GM21381 (cell line): ENCODE data around the gene CFAP69.

Experiments used
- ATAC-seq: cut with Tn5 transposase; IDR thresholded peaks from one replicate; pipeline ENCODE4 v1.9.1; 2021; ENCODE audit warnings: mild to moderate bottlenecking, moderate library complexity; ENCODE audit not compliant: unreplicated experiment

Gene CFAP69, protein sequence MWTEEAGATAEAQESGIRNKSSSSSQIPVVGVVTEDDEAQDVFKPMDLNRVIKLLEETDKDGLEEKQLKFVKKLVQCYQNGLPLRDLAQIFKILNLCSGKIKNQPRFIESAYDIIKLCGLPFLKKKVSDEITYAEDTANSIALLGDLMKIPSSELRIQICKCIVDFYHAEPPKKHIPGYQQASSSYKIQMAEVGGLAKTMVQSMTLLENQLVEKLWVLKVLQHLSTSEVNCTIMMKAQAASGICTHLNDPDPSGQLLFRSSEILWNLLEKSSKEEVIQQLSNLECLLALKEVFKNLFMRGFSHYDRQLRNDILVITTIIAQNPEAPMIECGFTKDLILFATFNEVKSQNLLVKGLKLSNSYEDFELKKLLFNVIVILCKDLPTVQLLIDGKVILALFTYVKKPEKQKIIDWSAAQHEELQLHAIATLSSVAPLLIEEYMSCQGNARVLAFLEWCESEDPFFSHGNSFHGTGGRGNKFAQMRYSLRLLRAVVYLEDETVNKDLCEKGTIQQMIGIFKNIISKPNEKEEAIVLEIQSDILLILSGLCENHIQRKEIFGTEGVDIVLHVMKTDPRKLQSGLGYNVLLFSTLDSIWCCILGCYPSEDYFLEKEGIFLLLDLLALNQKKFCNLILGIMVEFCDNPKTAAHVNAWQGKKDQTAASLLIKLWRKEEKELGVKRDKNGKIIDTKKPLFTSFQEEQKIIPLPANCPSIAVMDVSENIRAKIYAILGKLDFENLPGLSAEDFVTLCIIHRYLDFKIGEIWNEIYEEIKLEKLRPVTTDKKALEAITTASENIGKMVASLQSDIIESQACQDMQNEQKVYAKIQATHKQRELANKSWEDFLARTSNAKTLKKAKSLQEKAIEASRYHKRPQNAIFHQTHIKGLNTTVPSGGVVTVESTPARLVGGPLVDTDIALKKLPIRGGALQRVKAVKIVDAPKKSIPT

DNA sequence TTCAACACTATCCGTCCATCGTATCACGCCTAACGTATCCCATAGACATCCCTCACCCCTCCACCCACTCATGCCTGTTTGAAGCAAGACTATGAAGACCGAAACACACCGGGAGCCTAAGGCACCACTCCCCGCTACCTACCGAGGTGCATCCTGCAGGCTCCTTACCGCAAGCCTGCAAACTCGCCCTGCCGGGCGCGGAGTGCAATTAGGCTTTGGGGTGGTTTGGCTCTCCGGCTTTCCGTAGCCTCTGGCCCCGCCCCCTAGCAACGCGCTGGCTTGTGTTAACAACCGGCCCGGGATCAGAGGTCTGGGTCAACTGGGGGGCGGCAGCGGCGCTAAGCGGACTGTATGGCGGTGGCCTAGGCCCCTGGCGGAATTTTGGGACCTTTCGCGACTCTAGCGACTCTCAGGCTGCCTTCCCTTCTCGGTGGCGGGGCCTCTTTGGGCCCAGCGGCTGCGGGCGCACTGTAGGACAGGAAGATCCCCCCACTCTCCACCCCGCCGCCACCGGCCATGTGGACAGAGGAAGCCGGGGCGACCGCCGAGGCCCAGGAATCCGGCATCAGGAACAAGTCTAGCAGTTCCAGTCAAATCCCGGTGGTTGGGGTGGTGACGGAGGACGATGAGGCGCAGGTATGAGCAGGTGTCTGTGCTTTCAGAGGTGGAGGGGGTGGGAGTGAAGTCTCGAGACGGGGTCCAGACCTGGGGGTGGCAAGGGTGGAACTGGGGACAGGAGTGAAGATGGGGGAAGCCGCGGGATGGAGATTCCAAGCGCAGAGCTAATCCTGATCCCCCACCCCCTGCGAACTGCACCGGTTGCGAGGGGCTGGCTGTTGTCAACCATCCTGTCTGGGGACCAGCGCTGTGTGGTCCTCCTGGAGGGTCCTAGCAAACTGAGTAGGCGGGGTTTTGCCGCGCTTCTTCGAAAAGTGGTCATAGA lies at the start of gene CFAP69:
Gene CFAP69 (plus strand): TSS at position 266 of the 943 bp plus-strand sequence. CDS start 251 bp downstream, at position 517.
- peak; percentile 83 for ATAC-seq

DNA sequence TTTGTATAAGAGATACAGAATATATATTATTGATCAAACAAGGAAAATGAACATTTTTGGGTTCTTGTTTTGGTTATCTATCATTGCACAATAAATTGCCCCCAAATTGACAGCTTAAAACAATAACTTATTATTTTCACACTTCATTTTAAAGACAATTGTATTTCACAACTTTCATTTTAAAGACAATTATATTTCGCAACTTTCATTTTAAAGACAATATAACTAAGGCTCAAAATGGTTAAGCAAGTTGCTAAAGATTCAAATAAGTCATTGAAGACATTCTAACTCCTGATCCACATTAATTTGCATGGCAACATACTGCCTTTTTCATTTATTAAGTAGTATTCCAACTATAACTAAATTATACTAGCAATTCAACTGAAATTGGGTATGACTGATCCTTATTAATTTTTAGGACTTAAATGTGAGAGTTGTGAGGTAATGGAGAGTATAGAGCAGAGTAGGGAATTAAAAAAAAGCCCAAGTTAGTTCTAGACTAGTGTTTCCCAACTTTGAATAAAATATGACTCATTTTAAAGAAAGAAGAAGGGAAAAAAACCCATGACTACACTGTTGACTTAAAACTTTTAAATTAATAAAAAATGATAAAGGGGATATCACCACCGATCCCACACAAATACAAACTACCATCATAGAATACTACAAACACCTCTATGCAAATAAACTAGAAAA lies 43.3 kb upstream of the CFAP69 start:
- no peak for ATAC-seq

DNA sequence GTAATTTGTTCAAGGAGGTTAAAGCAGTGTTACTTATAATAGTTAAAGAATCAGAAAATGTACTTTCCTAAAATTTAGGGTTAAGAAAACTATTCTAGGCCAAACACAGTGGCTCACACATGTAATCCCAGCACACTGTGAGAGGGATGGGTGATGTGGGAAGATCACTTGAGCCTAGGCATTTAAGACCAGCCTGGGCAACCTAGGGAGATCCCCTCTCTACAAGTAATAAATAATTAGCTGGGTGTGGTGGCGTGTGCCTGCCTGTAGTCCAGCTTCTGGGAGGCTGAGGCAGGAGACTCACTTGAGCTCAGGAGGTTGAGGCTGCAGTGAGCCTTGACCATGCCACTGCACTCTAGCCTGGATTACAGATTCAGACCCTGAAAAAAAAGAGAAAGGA lies 37.0 kb upstream of the CFAP69 start:
- ATAC-seq, result no peak

DNA sequence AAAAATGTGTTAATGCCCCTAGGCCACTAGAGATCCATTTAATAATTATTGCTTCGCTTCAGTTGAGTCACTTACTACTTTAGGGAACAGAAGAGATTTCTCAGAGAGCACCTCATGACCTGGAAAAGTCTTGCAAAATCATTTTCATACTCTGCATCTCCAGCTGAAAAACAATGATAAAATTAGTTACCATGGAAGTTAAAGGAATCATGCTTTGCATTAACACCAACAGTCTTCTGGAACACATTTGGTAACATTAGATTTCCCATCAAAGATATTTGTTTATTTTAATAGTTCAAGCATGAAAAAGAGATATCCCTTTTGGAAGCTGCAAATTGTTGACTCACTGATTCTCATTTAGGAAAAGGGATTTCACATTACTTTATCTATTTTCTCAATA lies 35.2 kb upstream of the CFAP69 start:
- ATAC-seq, result no peak

DNA sequence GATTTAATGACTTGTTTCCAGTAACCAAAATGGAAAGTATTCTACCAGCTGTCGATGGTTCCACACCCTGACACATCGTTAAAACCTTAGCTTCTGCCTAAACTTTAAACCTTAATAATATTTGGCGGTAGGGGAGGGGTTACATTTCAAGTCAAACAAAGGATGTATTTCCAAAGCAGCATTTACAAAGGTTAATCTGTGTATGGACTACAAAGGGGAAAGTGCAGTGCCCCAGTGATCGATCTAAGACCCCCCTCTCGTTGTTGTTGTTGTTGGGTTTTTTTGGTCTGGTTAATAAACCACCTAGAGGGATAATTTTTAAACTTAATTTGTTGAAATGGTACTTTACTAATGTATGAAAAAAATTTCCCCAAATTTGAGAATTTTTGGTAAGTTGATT lies 34.5 kb upstream of the CFAP69 start:
- ATAC-seq, result no peak

DNA sequence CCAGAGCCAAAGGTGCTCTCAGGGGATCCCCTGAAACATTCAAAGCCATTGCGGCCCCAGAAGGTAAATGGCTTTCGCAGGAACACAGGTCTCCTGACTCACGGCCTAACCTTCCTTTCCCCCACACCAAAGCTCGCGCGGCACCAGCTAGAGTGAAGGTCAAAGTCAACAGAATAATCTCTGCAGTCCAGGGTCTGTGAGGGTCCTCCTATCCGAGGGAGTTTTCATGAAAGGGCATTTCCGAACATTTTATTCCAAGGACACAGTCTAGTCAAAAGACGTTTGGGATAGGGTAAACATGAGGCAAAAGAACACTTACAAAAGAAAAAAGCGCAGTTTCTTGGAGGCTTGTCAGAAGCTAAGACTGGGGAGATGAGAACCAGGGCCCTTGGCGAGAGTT lies 34.0 kb upstream of the CFAP69 start:
- peak; percentile 10 for ATAC-seq

DNA sequence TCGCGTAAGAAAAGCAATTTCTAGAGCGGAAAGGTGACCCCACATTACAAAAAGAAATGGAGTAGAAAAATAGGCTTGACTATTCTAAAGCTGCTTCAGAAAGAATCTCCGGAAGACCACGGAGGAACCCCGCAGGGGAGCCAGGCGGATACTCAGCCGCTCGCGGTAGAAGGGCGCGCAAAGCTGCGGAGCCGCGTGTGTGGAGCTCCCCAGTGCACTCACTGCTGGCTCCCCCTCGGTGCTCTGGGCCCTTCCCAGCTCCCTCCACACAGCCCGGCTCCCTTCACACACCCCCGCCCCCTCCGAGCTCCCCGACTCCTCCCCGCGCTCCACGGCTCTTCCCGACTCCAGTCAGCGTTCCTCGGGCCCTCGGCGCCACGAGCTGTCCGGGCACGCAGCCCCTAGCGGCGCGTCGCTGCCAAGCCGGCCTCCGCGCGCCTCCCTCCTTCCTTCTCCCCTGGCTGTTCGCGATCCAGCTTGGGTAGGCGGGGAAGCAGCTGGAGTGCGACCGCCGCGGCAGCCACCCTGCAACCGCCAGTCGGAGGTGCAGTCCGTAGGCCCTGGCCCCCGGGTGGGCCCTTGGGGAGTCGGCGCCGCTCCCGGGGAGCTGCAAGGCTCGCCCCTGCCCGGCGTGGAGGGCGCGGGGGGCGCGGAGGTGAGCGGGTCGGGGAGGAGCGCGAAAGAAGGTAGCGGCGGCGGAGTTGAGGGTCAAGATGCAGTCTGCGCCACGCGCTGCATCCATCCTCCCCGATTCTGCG lies 33.4 kb upstream of the CFAP69 start, which contains the start of gene STEAP2:
Gene STEAP2 (plus strand): TSS at position 350 of the 758 bp plus-strand sequence. CDS start 13,343 bp downstream, outside the sequence.
- peak; percentile 91 for ATAC-seq

DNA sequence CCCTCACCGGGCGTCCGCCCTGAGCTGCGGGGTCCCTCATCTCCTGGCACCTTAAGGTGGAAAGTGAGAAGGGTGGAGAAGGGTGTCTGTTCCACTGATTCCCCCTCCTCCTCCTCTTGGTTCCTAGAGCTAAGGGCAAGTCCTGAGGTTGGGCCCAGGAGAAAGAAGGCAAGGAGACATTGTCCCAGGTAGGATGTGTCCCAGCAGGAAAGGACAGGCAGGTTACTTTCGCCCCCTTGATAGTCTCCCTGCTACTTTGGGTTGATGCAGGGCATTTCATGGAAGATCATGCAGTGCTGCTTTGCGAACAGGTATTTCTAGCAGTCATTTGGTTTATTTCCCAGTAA lies 32.9 kb upstream of the CFAP69 start:
- no peak for ATAC-seq

DNA sequence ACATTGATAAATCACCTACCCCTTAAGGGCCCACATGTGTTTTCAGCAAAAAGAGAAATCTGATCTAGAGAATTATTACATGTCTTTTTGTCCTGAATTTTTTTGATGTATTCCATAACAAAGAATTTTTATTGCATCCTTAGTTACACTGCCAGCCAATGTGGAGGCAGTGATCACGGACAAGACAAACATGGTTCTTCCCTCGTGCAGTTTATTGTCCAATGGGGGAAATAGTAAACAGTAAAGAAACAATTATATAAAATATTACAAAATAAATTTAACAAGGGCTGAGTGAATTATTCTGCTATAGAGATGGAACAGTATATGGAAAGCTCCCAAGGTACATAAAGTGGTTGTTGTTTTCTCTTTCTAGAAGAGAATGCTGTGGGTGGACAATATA lies 31.5 kb upstream of the CFAP69 start:
- no peak for ATAC-seq

DNA sequence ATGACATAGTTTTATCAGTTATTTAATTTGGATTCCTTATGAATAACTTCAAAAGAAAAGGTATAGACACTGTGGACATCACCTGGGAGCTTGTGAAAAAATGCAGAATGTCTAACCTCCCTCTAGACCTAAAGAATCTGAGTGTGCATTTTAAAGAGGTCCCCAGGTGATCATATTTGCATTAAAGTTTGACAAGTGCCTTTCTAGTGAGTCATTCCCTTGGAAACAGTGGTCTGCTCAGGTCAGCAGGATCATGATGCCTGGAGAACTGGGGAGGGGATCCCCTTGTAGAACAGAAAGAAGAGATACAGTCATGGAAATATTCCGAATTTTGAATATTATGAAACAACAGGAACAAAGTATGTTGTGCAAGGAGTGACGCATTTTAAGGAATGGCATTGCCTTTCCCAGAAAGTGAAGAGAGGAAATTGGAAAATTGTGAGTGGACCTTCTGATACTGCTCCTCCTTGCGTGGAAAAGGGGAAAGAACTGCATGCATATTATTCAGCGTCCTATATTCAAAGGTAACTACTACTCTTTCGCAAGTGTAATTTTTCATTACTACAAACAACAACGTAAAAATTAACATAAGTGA lies 28.8 kb upstream of the CFAP69 start:
- ATAC-seq, result no peak

DNA sequence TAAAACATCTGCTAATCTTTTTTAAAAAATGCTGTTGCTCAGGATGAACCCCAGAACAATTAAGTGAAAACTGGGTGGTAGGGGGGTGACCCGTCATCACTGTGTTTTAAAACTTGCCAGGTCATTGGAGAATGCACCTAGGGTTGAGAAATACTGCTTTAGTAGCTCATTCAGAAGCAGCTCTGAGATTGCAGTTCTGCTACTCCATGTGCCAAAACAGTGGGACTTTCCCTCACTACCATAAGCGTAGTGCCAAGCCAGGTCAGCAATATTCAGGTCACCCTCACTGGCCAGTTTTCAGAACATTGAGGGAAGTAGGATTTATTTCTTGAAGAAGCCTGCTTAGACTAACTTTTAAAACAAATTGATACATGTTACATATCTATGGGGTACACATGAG lies 28.2 kb upstream of the CFAP69 start:
- no peak for ATAC-seq

DNA sequence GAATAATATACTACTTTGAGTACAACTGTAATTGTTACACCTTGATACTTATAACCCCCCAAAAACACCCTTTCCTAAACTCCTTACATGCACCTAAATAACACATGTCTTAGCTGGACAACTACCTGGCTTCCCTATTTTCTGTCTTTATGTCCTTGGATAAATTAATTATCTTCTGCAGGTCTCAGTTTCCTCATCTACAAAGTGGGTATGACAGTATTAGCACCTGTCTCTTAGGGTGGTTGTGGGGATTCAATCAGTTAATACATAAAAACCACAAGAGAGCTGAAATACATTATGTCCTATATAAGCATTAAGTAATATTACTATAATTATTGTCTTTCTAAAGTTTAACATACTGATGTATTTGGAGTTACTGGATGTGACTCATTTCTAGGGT lies 22.6 kb upstream of the CFAP69 start:
- no peak for ATAC-seq

DNA sequence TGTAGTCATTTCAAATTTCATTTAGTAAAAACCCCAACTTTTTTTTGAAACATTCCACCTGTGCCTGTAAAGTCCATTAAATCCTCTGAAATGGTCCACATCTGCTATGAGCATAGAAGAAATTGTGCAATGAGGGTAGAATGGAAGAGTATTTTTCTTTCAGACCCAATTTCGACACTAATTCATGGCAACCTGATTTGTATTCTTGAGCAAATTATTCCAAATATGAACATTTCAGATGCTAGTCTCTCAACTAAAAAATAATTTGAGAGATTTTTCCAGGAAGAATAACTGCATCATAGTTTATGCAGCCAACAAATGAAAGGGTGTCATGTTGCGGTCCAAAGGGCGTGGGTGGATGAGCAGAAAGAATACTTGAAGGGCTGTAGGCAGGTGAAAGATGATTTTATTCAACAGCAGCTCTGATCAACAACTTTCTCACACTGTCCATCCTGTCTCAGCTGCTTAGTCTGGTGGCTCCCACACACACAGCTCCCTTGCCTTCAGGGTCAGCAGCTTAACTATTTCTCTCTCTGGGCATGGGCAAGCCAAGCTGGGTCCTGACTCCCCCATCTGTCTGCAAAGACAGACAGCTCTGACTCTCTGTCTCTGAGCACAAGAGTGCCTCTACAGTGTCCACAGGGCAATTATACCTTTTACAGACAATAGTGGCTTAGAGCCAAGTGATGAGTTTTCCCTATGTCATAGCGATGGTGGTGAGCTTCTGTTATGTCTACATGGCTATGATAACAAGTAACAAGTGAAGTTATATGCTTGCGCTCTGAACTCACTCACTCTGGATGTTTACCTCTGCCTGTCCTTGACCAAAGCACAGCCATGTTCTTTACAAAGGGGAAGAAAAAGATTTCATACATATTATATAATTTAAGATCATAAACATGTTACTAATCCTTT lies 21.9 kb upstream of the CFAP69 start:
- ATAC-seq, result no peak

DNA sequence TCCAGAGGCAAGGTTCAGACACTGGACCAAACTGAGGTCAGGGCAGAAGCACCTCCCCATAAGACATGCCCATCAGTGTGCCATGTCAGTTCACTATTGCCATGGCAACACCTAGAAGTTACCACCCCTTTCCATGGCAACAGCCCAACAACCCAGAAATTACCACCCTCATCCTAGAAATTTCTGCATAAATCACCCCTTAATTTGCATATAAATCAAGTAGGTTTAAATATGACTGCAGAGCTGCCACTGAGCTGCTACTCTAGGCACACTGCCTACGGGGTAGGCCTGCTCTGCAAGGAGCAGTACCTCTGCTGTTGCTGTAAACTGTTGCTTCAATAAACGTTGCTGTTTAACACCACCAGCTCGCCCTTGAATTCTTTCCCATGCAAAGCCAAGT lies 20.8 kb upstream of the CFAP69 start:
- ATAC-seq, result no peak

DNA sequence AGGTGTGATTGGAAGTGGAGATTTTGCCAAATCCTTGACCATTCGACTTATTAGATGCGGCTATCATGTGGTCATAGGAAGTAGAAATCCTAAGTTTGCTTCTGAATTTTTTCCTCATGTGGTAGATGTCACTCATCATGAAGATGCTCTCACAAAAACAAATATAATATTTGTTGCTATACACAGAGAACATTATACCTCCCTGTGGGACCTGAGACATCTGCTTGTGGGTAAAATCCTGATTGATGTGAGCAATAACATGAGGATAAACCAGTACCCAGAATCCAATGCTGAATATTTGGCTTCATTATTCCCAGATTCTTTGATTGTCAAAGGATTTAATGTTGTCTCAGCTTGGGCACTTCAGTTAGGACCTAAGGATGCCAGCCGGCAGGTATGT lies 19.8 kb upstream of the CFAP69 start:
- ATAC-seq, result no peak

DNA sequence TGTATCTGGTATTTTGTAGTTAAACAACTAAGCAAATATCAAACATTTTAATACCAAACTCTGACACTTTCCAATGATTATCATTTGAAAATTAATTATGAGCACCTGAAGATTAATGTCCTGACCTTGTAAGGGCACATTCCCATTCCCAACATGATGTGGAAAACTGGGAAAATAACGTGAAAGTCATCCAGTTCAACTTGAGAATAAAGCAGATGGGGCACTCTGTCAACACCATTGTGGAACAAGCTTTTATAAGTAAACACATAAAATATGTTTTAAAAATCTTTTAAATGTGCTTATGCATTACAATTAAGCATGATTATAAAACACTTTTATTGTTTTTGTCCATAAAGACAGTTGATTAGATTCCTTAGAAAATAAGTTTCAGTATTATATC lies 19.4 kb upstream of the CFAP69 start:
- no peak for ATAC-seq

DNA sequence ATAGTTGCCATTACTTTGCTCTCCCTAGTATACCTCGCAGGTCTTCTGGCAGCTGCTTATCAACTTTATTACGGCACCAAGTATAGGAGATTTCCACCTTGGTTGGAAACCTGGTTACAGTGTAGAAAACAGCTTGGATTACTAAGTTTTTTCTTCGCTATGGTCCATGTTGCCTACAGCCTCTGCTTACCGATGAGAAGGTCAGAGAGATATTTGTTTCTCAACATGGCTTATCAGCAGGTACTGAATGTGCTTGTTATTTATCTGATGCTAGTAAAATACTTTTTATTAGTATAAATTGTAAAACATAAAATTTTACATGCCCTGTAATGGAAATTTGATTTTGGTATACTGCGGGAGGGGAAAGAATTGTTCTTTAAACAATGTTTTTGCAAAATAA lies 17.7 kb upstream of the CFAP69 start:
- ATAC-seq, result no peak

DNA sequence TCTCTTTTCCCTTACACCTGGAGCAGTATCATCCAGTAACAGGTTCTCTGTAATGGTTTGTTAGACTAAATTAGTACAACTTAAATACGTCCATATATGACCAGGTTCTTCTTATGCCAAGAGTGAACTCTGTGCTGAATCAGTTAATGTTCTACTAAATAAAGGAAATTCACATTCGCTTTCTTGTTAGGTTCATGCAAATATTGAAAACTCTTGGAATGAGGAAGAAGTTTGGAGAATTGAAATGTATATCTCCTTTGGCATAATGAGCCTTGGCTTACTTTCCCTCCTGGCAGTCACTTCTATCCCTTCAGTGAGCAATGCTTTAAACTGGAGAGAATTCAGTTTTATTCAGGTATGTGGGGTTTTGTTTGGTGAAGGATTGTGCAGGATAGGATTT lies 15.3 kb upstream of the CFAP69 start:
- ATAC-seq, result no peak
